K562 (cell line): ENCODE measurements around the gene HNRNPF. TPM values are rescaled to one million over a fixed set of nuclear protein-coding genes. Genes with fewer than 3 reads are reported as not detected.
A peak's percentile ranks its signal among the peaks of the same experiment; 100 is the strongest.

Source experiments
- ETV5 ChIP-seq: sonication (generic); formaldehyde crosslinking; IDR thresholded peaks from 2 replicates; pipeline ENCODE4 v1.4.0; 2020; ENCODE audit warnings: low read depth, mild to moderate bottlenecking, missing genetic modification reagents
- MTA1 ChIP-seq: fragments of 450-650 bp; IDR thresholded peaks from 2 replicates; pipeline ENCODE4 v1.6.1; 2017; ENCODE audit warnings: borderline replicate concordance
- polyA plus RNA-seq, 8 experiments: library from polyadenylated mRNA; depleted of rRNA in 4 of 8; stranded (reverse) in 5 of 8; unstranded in 3 of 8; fragments of >200 nt; fragmentation: Nextera tagmentation in 2 of 8; fragmentation: Illumina TruSeq in 1 of 8; extraction: Ambion mirVana in 2 of 8; extraction: Trizol in 1 of 8; gene quantifications; 2 replicates each; pipeline versions ENCODE4 v1.2.1 to v1.2.3, GENCODE V29; 2011 to 2014; ENCODE audit warnings: inconsistent platforms in 1 of 8, missing spikeins in 1 of 8
- total RNA-seq, 7 experiments: library from RNA; depleted of rRNA in 6 of 7; stranded (reverse); fragments of >200 nt in 6 of 7; fragmentation: Illumina TruSeq in 2 of 7; extraction: Trizol in 2 of 7; gene quantifications; 2 replicates each; pipeline versions ENCODE4 v1.2.1 to v1.2.3, GENCODE V29; 2011 to 2021; ENCODE audit warnings: low replicate concordance in 1 of 7
- TF ChIP-seq, protein P1 (sequence below): fragments of 200-800 bp; sonication (Bioruptor generic); IDR thresholded peaks from 2 replicates; pipeline ENCODE4 v1.6.1; 2017; ENCODE audit warnings: missing genetic modification characterization, missing compliant biosample characterization
- TF ChIP-seq, protein P2 (sequence below): fragments of 450-650 bp; IDR thresholded peaks from 2 replicates; pipeline ENCODE4 v1.6.1; 2016; ENCODE audit warnings: mild to moderate bottlenecking, moderate library complexity
- TF ChIP-seq, protein P3 (sequence below): fragments of 250-450 bp; sonication (Bioruptor Pico); IDR thresholded peaks from 2 replicates; pipeline ENCODE4 v1.5.0; 2021
- TF ChIP-seq, protein P4 (sequence below): sonication (generic); formaldehyde crosslinking; IDR thresholded peaks from 2 replicates; pipeline ENCODE4 v1.8.0; 2023; ENCODE audit warnings: mild to moderate bottlenecking, missing genetic modification reagents

Gene HNRNPF
- total and polyA plus RNA-seq, 9 of the 15 experiments (the other 6 are each of a cell fraction or from before 2014, with no cell fraction given), result 192 to 489 (median 416) TPM

DNA sequence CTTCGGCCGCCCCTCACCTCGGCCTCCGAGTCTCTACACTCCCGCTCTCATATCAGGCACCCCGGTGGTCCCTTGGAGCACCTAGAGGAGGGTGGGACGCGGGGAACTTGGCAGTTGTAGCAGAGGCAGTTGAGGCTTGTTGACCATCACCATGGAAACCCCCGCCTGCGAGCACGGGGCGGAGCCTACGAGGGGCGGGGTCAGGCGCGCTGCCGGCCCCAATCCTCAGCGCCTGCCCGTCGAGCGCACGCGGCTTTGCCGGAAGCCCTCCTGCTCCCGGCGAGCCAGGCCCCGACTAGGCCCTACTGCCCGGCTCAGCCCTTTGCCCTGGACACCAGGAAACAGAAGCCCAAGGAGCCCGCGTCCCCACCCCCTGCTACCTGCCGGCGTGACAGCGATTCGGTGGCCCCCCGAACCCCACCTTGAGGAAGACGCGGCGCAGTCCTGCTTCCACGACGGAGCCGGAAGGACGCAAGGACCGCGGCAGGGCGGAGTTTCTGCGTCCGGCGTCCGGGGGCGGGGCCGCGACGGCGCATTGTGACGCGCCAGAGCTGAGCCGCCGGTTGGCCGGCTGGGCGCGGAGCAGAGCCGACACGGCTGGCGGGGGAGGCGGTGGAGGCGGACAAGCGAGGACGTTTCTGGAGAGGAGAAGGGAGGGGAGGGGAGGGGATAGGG is at the start of gene HNRNPF (continued):
- TF ChIP-seq, protein P1, sequence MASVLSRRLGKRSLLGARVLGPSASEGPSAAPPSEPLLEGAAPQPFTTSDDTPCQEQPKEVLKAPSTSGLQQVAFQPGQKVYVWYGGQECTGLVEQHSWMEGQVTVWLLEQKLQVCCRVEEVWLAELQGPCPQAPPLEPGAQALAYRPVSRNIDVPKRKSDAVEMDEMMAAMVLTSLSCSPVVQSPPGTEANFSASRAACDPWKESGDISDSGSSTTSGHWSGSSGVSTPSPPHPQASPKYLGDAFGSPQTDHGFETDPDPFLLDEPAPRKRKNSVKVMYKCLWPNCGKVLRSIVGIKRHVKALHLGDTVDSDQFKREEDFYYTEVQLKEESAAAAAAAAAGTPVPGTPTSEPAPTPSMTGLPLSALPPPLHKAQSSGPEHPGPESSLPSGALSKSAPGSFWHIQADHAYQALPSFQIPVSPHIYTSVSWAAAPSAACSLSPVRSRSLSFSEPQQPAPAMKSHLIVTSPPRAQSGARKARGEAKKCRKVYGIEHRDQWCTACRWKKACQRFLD (CRISPR knock-in tag), result peak; percentile 97
- TF ChIP-seq MTA1 (peak; percentile 68; the same call in 1 of the 2 replicates), ETV5 (CRISPR knock-in tag) (peak; percentile 92)
- TF ChIP-seq, protein P2, sequence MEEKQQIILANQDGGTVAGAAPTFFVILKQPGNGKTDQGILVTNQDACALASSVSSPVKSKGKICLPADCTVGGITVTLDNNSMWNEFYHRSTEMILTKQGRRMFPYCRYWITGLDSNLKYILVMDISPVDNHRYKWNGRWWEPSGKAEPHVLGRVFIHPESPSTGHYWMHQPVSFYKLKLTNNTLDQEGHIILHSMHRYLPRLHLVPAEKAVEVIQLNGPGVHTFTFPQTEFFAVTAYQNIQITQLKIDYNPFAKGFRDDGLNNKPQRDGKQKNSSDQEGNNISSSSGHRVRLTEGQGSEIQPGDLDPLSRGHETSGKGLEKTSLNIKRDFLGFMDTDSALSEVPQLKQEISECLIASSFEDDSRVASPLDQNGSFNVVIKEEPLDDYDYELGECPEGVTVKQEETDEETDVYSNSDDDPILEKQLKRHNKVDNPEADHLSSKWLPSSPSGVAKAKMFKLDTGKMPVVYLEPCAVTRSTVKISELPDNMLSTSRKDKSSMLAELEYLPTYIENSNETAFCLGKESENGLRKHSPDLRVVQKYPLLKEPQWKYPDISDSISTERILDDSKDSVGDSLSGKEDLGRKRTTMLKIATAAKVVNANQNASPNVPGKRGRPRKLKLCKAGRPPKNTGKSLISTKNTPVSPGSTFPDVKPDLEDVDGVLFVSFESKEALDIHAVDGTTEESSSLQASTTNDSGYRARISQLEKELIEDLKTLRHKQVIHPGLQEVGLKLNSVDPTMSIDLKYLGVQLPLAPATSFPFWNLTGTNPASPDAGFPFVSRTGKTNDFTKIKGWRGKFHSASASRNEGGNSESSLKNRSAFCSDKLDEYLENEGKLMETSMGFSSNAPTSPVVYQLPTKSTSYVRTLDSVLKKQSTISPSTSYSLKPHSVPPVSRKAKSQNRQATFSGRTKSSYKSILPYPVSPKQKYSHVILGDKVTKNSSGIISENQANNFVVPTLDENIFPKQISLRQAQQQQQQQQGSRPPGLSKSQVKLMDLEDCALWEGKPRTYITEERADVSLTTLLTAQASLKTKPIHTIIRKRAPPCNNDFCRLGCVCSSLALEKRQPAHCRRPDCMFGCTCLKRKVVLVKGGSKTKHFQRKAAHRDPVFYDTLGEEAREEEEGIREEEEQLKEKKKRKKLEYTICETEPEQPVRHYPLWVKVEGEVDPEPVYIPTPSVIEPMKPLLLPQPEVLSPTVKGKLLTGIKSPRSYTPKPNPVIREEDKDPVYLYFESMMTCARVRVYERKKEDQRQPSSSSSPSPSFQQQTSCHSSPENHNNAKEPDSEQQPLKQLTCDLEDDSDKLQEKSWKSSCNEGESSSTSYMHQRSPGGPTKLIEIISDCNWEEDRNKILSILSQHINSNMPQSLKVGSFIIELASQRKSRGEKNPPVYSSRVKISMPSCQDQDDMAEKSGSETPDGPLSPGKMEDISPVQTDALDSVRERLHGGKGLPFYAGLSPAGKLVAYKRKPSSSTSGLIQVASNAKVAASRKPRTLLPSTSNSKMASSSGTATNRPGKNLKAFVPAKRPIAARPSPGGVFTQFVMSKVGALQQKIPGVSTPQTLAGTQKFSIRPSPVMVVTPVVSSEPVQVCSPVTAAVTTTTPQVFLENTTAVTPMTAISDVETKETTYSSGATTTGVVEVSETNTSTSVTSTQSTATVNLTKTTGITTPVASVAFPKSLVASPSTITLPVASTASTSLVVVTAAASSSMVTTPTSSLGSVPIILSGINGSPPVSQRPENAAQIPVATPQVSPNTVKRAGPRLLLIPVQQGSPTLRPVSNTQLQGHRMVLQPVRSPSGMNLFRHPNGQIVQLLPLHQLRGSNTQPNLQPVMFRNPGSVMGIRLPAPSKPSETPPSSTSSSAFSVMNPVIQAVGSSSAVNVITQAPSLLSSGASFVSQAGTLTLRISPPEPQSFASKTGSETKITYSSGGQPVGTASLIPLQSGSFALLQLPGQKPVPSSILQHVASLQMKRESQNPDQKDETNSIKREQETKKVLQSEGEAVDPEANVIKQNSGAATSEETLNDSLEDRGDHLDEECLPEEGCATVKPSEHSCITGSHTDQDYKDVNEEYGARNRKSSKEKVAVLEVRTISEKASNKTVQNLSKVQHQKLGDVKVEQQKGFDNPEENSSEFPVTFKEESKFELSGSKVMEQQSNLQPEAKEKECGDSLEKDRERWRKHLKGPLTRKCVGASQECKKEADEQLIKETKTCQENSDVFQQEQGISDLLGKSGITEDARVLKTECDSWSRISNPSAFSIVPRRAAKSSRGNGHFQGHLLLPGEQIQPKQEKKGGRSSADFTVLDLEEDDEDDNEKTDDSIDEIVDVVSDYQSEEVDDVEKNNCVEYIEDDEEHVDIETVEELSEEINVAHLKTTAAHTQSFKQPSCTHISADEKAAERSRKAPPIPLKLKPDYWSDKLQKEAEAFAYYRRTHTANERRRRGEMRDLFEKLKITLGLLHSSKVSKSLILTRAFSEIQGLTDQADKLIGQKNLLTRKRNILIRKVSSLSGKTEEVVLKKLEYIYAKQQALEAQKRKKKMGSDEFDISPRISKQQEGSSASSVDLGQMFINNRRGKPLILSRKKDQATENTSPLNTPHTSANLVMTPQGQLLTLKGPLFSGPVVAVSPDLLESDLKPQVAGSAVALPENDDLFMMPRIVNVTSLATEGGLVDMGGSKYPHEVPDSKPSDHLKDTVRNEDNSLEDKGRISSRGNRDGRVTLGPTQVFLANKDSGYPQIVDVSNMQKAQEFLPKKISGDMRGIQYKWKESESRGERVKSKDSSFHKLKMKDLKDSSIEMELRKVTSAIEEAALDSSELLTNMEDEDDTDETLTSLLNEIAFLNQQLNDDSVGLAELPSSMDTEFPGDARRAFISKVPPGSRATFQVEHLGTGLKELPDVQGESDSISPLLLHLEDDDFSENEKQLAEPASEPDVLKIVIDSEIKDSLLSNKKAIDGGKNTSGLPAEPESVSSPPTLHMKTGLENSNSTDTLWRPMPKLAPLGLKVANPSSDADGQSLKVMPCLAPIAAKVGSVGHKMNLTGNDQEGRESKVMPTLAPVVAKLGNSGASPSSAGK, result no peak
- TF ChIP-seq, protein P3, sequence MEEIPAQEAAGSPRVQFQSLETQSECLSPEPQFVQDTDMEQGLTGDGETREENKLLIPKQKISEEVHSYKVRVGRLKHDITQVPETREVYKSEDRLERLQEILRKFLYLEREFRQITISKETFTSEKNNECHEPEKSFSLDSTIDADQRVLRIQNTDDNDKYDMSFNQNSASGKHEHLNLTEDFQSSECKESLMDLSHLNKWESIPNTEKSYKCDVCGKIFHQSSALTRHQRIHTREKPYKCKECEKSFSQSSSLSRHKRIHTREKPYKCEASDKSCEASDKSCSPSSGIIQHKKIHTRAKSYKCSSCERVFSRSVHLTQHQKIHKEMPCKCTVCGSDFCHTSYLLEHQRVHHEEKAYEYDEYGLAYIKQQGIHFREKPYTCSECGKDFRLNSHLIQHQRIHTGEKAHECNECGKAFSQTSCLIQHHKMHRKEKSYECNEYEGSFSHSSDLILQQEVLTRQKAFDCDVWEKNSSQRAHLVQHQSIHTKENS, result no peak
- TF ChIP-seq, protein P4, sequence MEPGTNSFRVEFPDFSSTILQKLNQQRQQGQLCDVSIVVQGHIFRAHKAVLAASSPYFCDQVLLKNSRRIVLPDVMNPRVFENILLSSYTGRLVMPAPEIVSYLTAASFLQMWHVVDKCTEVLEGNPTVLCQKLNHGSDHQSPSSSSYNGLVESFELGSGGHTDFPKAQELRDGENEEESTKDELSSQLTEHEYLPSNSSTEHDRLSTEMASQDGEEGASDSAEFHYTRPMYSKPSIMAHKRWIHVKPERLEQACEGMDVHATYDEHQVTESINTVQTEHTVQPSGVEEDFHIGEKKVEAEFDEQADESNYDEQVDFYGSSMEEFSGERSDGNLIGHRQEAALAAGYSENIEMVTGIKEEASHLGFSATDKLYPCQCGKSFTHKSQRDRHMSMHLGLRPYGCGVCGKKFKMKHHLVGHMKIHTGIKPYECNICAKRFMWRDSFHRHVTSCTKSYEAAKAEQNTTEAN (CRISPR knock-in tag), result peak; percentile 88; the same call in 1 of the 2 replicates
